Immature natural killer cell (primary cell): ENCODE results near the gene TRIM51. TPM values are rescaled to one million over a fixed set of nuclear protein-coding genes. Genes with fewer than 3 reads are reported as not detected.

Experiments used
- DNase-seq, 3 donors: peaks; one replicate each; pipeline ENCODE4 v3.0.0; 2022; ENCODE audit warnings: mixed read lengths in 1 of 3
- H3K27ac Mint-ChIP-seq, 6 donors: one replicate each; pipeline ENCODE4 v1.8.0; 2020; ENCODE audit warnings: mixed read lengths in 6 of 6, mild to moderate bottlenecking in 5 of 6, inconsistent platforms in 4 of 6, moderate library complexity in 3 of 6
- H3K27me3 Mint-ChIP-seq, 3 donors: one replicate each; pipeline ENCODE4 v1.8.0; 2020 to 2021; ENCODE audit warnings: low read depth in 3 of 3, mild to moderate bottlenecking in 3 of 3, mixed read lengths in 3 of 3, moderate library complexity in 3 of 3, inconsistent platforms in 1 of 3
- H3K36me3 Mint-ChIP-seq, 3 donors: one replicate each; pipeline ENCODE4 v1.8.0; 2020; ENCODE audit warnings: mixed read lengths in 3 of 3, inconsistent platforms in 2 of 3, mild to moderate bottlenecking in 2 of 3
- H3K4me1 Mint-ChIP-seq, 2 donors: one replicate each; pipeline ENCODE4 v1.8.0; 2020; ENCODE audit warnings: inconsistent platforms in 2 of 2, mild to moderate bottlenecking in 2 of 2, mixed read lengths in 2 of 2, moderate library complexity in 1 of 2
- H3K4me3 Mint-ChIP-seq, 5 donors: one replicate each; pipeline ENCODE4 v1.8.0; 2020; ENCODE audit warnings: mild to moderate bottlenecking in 5 of 5, mixed read lengths in 5 of 5, inconsistent platforms in 3 of 5, moderate library complexity in 3 of 5
- H3K9me3 Mint-ChIP-seq, 6 donors: one replicate each; pipeline ENCODE4 v1.8.0; 2020; ENCODE audit warnings: mild to moderate bottlenecking in 6 of 6, mixed read lengths in 6 of 6, inconsistent platforms in 4 of 6, moderate library complexity in 3 of 6
- polyA plus RNA-seq, 3 donors: library from polyadenylated mRNA; unstranded; fragments of 300-500 nt; fragmentation: Illumina TruSeq; gene quantifications; one replicate each; pipeline ENCODE4 v1.2.3, GENCODE V29; 2021

Gene TRIM51
- polyA plus RNA-seq, 3 donors from 2014 or later = not detected

DNA sequence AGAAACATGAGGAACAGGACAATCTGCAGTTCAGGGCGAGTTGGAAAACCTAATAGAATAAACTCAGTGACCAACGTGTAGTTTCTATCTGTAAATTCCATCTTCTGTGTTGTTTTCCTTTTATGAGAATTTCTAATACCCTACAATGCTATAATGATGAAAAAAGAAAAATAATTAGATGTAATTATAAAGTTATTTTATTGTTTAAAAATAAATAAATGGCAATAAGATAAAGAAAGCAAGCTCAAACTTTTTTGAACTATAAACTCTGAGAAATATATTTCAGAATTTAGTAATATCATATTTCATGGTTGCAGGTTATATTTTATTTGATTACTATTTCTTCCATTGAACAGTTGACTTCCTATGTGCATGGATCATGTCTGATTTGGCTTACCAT, 53.2 kb downstream of the TRIM51 start, which contains the start of gene OR5I1:
Gene OR5I1, minus strand, starts transcription at position 101 of the 400 bp plus-strand sequence. Its CDS starts 0 bp downstream, at position 101.
- H3K9me3 Mint-ChIP-seq = peaks cover 0 to 30% (median 18%) of the 10 kb centered on the region in 6 donors
- no peak within 1 kb of the TSS for H3K27ac Mint-ChIP-seq
- no peak for DNase-seq
- peaks cover 0 to 1% (median 0%) of the 10 kb centered on the region in 3 donors for H3K27me3 Mint-ChIP-seq
- H3K36me3 Mint-ChIP-seq = no peaks in the 10 kb centered on the region
- H3K4me1 Mint-ChIP-seq = no peaks in the 10 kb centered on the region
- H3K4me3 Mint-ChIP-seq = no peak within 1 kb of the TSS

Other genes starting within 250 kb of the TRIM51 start
- not detected for gene OR4P4, start 248.2 kb upstream of the TRIM51 start, polyA plus RNA-seq
- not detected for gene OR4S2, start 235.0 kb upstream of the TRIM51 start, polyA plus RNA-seq
- gene OR4C6, start 221.1 kb upstream of the TRIM51 start, polyA plus RNA-seq = not detected
- not detected for gene OR5D13, start 109.9 kb upstream of the TRIM51 start, polyA plus RNA-seq
- not detected for gene OR5D14, start 87.7 kb upstream of the TRIM51 start, polyA plus RNA-seq
- gene OR5L1, start 71.9 kb upstream of the TRIM51 start, polyA plus RNA-seq = not detected
- gene OR5D18, start 63.7 kb upstream of the TRIM51 start, polyA plus RNA-seq = not detected
- not detected for gene OR5L2, start 56.1 kb upstream of the TRIM51 start, polyA plus RNA-seq
- not detected for gene OR5D16, start 44.5 kb upstream of the TRIM51 start, polyA plus RNA-seq
- not detected for gene OR5W2, start 31.3 kb downstream of the TRIM51 start, polyA plus RNA-seq
- gene OR5I1, start 53.1 kb downstream of the TRIM51 start, polyA plus RNA-seq = not detected
- gene OR10AG1, start 86.6 kb downstream of the TRIM51 start, polyA plus RNA-seq = not detected
- gene OR5F1, start 111.3 kb downstream of the TRIM51 start, polyA plus RNA-seq = not detected
- gene OR5AS1, start 144.4 kb downstream of the TRIM51 start, polyA plus RNA-seq = not detected
- not detected for gene OR8I2, start 210.0 kb downstream of the TRIM51 start, polyA plus RNA-seq
- not detected for gene OR8H2, start 220.4 kb downstream of the TRIM51 start, polyA plus RNA-seq
- gene OR8H3, start 239.1 kb downstream of the TRIM51 start, polyA plus RNA-seq = not detected